ENCODE results near the gene IQCH.

The IQCH gene

GRCh38 chr15:67508407-67508806 lies 253.8 kb downstream of the IQCH start:
- no peak for DNase-seq

- no peak for DNase-seq
Observed at GRCh38 chr15:67509918-67510317, 255.3 kb downstream of the IQCH start.

- no peak for DNase-seq
Observed at GRCh38 chr15:67510597-67511190, 256.1 kb downstream of the IQCH start.

- DNase-seq: no peak
Observed at GRCh38 chr15:67511606-67512005, 257.0 kb downstream of the IQCH start.

GRCh38 chr15:67512140-67512539 lies 257.6 kb downstream of the IQCH start:
- no peak for DNase-seq

- DNase-seq: no peak
Observed at GRCh38 chr15:67512933-67513714, 258.5 kb downstream of the IQCH start.

GRCh38 chr15:67515090-67515489 lies 260.5 kb downstream of the IQCH start:
- no peak for DNase-seq

GRCh38 chr15:67515557-67515956 lies 261.0 kb downstream of the IQCH start:
- DNase-seq: no peak

GRCh38 chr15:67520321-67521028 lies 265.9 kb downstream of the IQCH start:
- no peak for DNase-seq

GRCh38 chr15:67521029-67521782 lies 266.6 kb downstream of the IQCH start, which contains the start of gene C15orf61:
TSS of gene C15orf61 (plus strand) at chr15:67521131. CDS start at chr15:67521249, 118 bp downstream.
- DNase-seq: peak; percentile 78

- DNase-seq: no peak
Observed at GRCh38 chr15:67521783-67522568, 267.4 kb downstream of the IQCH start.

GRCh38 chr15:67523330-67523729 lies 268.7 kb downstream of the IQCH start:
- no peak for DNase-seq

- no peak for DNase-seq
Observed at GRCh38 chr15:67524235-67524634, 269.6 kb downstream of the IQCH start.

GRCh38 chr15:67528513-67528912 lies 273.9 kb downstream of the IQCH start:
- DNase-seq: no peak

- no peak for DNase-seq
Observed at GRCh38 chr15:67531379-67531914, 276.9 kb downstream of the IQCH start.

GRCh38 chr15:67533873-67534272 lies 279.3 kb downstream of the IQCH start:
- no peak for DNase-seq

- DNase-seq: no peak
Observed at GRCh38 chr15:67534360-67534759, 279.8 kb downstream of the IQCH start.

GRCh38 chr15:67537771-67538170 lies 283.2 kb downstream of the IQCH start:
- DNase-seq: no peak

GRCh38 chr15:67542420-67543347 lies 288.1 kb downstream of the IQCH start, which contains the start of gene MAP2K5:
TSS of gene MAP2K5 (plus strand) at chr15:67542703. CDS start at chr15:67543336, 633 bp downstream.
- DNase-seq: peak; percentile 81

GRCh38 chr15:67543348-67543718 lies 288.7 kb downstream of the IQCH start:
- DNase-seq: no peak

- DNase-seq: no peak
Observed at GRCh38 chr15:67544475-67544874, 289.9 kb downstream of the IQCH start.

Measured in activated CD4-positive, alpha-beta T cell treated with anti-CD3 and anti-CD28 coated beads, Interleukin-2, amount 50 U/mL, for 1 hour (primary cell).